ENCODE results near the gene TMEM178B.

- no peak for TF ChIP-seq TAF7 (tag; IDR thresholded peaks at IDR 0.05)
- TF ChIP-seq RB1 (IDR thresholded peaks at IDR 0.05; ENCODE audit: low read depth), result no peak
- no peak for TF ChIP-seq EHMT2 (IDR thresholded peaks at IDR 0.05)
- no peak for TF ChIP-seq CTCF (IDR thresholded peaks at IDR 0.05 in 2 of 3, conservative IDR thresholded peaks at IDR 0.05 in 1 of 3; ENCODE audit: insufficient read depth in 2 of 3, low read depth in 1 of 3, low read length in 3 of 3)
- no peak for TF ChIP-seq MAZ (CRISPR knock-in tag; conservative IDR thresholded peaks at IDR 0.05 in 1 of 2, IDR thresholded peaks at IDR 0.05 in 1 of 2)
- no peak for TF ChIP-seq ZNF311 (CRISPR knock-in tag; IDR thresholded peaks at IDR 0.05)
- TF ChIP-seq RAD51 (IDR thresholded peaks at IDR 0.05; ENCODE audit: borderline replicate concordance, low read depth), result no peak
- TF ChIP-seq POLR2AphosphoS5 (IDR thresholded peaks at IDR 0.05; ENCODE audit: control insufficient read depth, insufficient read depth, low read depth, low read length), result no peak
- TF ChIP-seq ID3 (CRISPR knock-in tag; IDR thresholded peaks at IDR 0.05), result no peak
- TF ChIP-seq ID3 (tag; IDR thresholded peaks at IDR 0.05), result no peak
- TF ChIP-seq NFRKB (IDR thresholded peaks at IDR 0.05; ENCODE audit: low read depth), result no peak
- no peak for TF ChIP-seq SETDB1 (IDR thresholded peaks at IDR 0.05; ENCODE audit: low read length)
- TF ChIP-seq NFYB (IDR thresholded peaks at IDR 0.05; ENCODE audit: extremely low read depth, insufficient read length), result no peak
- no peak for TF ChIP-seq HCFC1 (IDR thresholded peaks at IDR 0.05; ENCODE audit: low read depth, low read length)
- no peak for TF ChIP-seq USF1 (CRISPR knock-in tag; IDR thresholded peaks at IDR 0.05)
Observed at GRCh38 chr7:141436139-141436538, 362.3 kb downstream of the TMEM178B start.
